Suprapubic skin (tissue), 4 donors: Measurements from ENCODE around the gene PRDM9. TPM values are rescaled to one million over a fixed set of nuclear protein-coding genes. Genes with fewer than 3 reads are reported as not detected.

ENCODE experiments used
- DNase-seq, 2 donors: peaks; one replicate each; pipeline ENCODE4 v3.0.0-alpha.2; 2019; ENCODE audit warnings: low spot score in 2 of 2
- H3K27ac ChIP-seq: fragments of 200-600 bp; sonication (generic); one replicate; pipeline ENCODE4 v1.5.1; 2019
- H3K27me3 ChIP-seq: fragments of 200-600 bp; sonication (generic); one replicate; pipeline ENCODE4 v1.5.1; 2019
- H3K36me3 ChIP-seq: fragments of 200-600 bp; sonication (generic); one replicate; pipeline ENCODE4 v1.5.1; 2019
- H3K4me1 ChIP-seq: fragments of 200-600 bp; sonication (generic); one replicate; pipeline ENCODE4 v1.5.1; 2019
- H3K4me3 ChIP-seq: fragments of 200-600 bp; sonication (generic); one replicate; pipeline ENCODE4 v1.5.1; 2019; ENCODE audit warnings: mild to moderate bottlenecking
- H3K9me3 ChIP-seq: fragments of 200-600 bp; sonication (generic); one replicate; pipeline ENCODE4 v1.5.1; 2019
- CTCF ChIP-seq, 2 donors: fragments of 200-600 bp in 1 of 2; fragments of 450-650 bp in 1 of 2; sonication (generic) in 1 of 2; IDR thresholded peaks; one replicate each; pipeline ENCODE4 v1.5.1; 2016 to 2019; ENCODE audit warnings: antibody characterized with exemption in 2 of 2, mild to moderate bottlenecking in 1 of 2, moderate library complexity in 1 of 2
- EP300 ChIP-seq: sonication (generic); formaldehyde crosslinking; IDR thresholded peaks from one replicate; pipeline ENCODE4 v1.6.1; 2017; ENCODE audit warnings: antibody characterized with exemption
- POLR2A ChIP-seq, 2 donors: fragments of 450-650 bp; IDR thresholded peaks; one replicate each; pipeline ENCODE4 v1.6.1; 2017; ENCODE audit warnings: antibody characterized with exemption in 2 of 2, mild to moderate bottlenecking in 2 of 2, moderate library complexity in 2 of 2
- POLR2AphosphoS5 ChIP-seq, 3 donors: sonication (generic); formaldehyde crosslinking; IDR thresholded peaks; one replicate each; pipeline ENCODE4 v1.6.1; 2017; ENCODE audit warnings: antibody characterized with exemption in 3 of 3
- WGBS: methylation state at CpG from one replicate; pipeline ENCODE4 v1.1.5; 2018; 5-methylcytosine and 5-hydroxymethylcytosine counted together
- total RNA-seq, 4 donors: library from RNA; depleted of rRNA; stranded (reverse); fragments of >200 nt; gene quantifications; one replicate each; pipeline ENCODE4 v1.1.0, GENCODE V29; 2016

Gene PRDM9
- total RNA-seq = not detected

- DNase-seq = no peak
- Histone ChIP-seq H3K27ac (no peak within 1 kb of the TSS), H3K27me3 (no peaks in the 10 kb centered on the region), H3K9me3 (no peaks in the 10 kb centered on the region), H3K36me3 (no peaks in the 10 kb centered on the region), H3K4me3 (no peak within 1 kb of the TSS), H3K4me1 (no peaks in the 10 kb centered on the region)
- 89% methylated on average over 27 of the region's 27 CpGs for WGBS
- TF ChIP-seq POLR2AphosphoS5 (IDR thresholded peaks at IDR 0.05) (no peak), EP300 (no peak), CTCF (IDR thresholded peaks at IDR 0.05) (no peak), POLR2A (IDR thresholded peaks at IDR 0.05) (no peak)
These were observed at the start of gene PRDM9 for GRCh38 chr5:23507278-23507685. PRDM9 (plus strand) TSS chr5:23507609; CDS start chr5:23509034, 1,425 bp downstream.

GRCh38 chr5:23457780-23458179 is 49.6 kb upstream of the PRDM9 start:
- DNase-seq = no peak
- no peaks in the 10 kb centered on the region for H3K27me3 ChIP-seq
- WGBS = 75% methylated on average over 3 of the region's 3 CpGs
- H3K9me3 ChIP-seq = no peaks in the 10 kb centered on the region
- no peaks in the 10 kb centered on the region for H3K36me3 ChIP-seq
- no peaks in the 10 kb centered on the region for H3K4me1 ChIP-seq
- H3K4me3 ChIP-seq = no peak overlapping the region
- no peak for TF ChIP-seq POLR2A (IDR thresholded peaks at IDR 0.05)
- no peak overlapping the region for H3K27ac ChIP-seq

- no peaks in the 10 kb centered on the region for H3K4me1 ChIP-seq
- no peak overlapping the region for H3K4me3 ChIP-seq
- H3K36me3 ChIP-seq = no peaks in the 10 kb centered on the region
- 93% methylated on average over 3 of the region's 3 CpGs for WGBS
- no peaks in the 10 kb centered on the region for H3K9me3 ChIP-seq
- no peak for TF ChIP-seq POLR2A (IDR thresholded peaks at IDR 0.05)
- no peak for TF ChIP-seq EP300
- no peak for TF ChIP-seq POLR2AphosphoS5 (IDR thresholded peaks at IDR 0.05)
- no peak for TF ChIP-seq CTCF (IDR thresholded peaks at IDR 0.05)
- no peak for DNase-seq
- H3K27me3 ChIP-seq = no peaks in the 10 kb centered on the region
- H3K27ac ChIP-seq = no peak overlapping the region
These were observed 48.2 kb upstream of the PRDM9 start for GRCh38 chr5:23459214-23459613.

GRCh38 chr5:23461576-23461975 is 45.8 kb upstream of the PRDM9 start:
- WGBS = 80% methylated on average over 1 of the region's 1 CpG
- Histone ChIP-seq H3K9me3 (no peaks in the 10 kb centered on the region), H3K27ac (no peak overlapping the region), H3K4me1 (no peaks in the 10 kb centered on the region), H3K36me3 (no peaks in the 10 kb centered on the region), H3K27me3 (no peaks in the 10 kb centered on the region), H3K4me3 (no peak overlapping the region)
- DNase-seq = no peak
- TF ChIP-seq EP300 = no peak
- TF ChIP-seq POLR2A (IDR thresholded peaks at IDR 0.05) = no peak
- TF ChIP-seq POLR2AphosphoS5 (IDR thresholded peaks at IDR 0.05) = no peak
- no peak for TF ChIP-seq CTCF (IDR thresholded peaks at IDR 0.05)

- 51% methylated on average over 2 of the region's 2 CpGs for WGBS
- Histone ChIP-seq H3K4me3 (no peak overlapping the region), H3K9me3 (no peaks in the 10 kb centered on the region), H3K4me1 (no peaks in the 10 kb centered on the region), H3K27ac (no peak overlapping the region), H3K27me3 (no peaks in the 10 kb centered on the region), H3K36me3 (no peaks in the 10 kb centered on the region)
- TF ChIP-seq POLR2A (IDR thresholded peaks at IDR 0.05) (no peak), POLR2AphosphoS5 (IDR thresholded peaks at IDR 0.05) (no peak), CTCF (IDR thresholded peaks at IDR 0.05) (no peak), EP300 (no peak)
- DNase-seq = no peak
These were observed 41.0 kb upstream of the PRDM9 start for GRCh38 chr5:23466401-23466912.

- Histone ChIP-seq H3K36me3 (no peaks in the 10 kb centered on the region), H3K27ac (no peak overlapping the region), H3K4me1 (no peaks in the 10 kb centered on the region), H3K27me3 (no peaks in the 10 kb centered on the region), H3K9me3 (no peaks in the 10 kb centered on the region), H3K4me3 (no peak overlapping the region)
- DNase-seq = no peak
- no peak for TF ChIP-seq POLR2A (IDR thresholded peaks at IDR 0.05)
- no peak for TF ChIP-seq CTCF (IDR thresholded peaks at IDR 0.05)
- no peak for TF ChIP-seq POLR2AphosphoS5 (IDR thresholded peaks at IDR 0.05)
- TF ChIP-seq EP300 = no peak
- 62% methylated on average over 3 of the region's 3 CpGs for WGBS
These were observed 38.8 kb upstream of the PRDM9 start for GRCh38 chr5:23468658-23469057.
